B cell (primary cell): ENCODE results near the gene AMBRA1. TPM values are rescaled to one million over a fixed set of nuclear protein-coding genes. Genes with fewer than 3 reads are reported as not detected.

Experiments
- ATAC-seq: fragments of 200-7000 bp; cut with Tn5 transposase; one replicate; pipeline ENCODE4 v1.10.0; 2021; ENCODE audit warnings: low read depth, mild to moderate bottlenecking, moderate number of reproducible peaks, moderate library complexity
- CTCF ChIA-PET: fragments of 350-600 bp; sonication (Branson Sonifier 250); formaldehyde crosslinking; loops from one replicate; lab custom pipeline; 2021; ENCODE audit warnings: antibody characterized with exemption, inconsistent platforms; lab: Charles Lee
- POLR2A ChIA-PET: fragments of 350-600 bp; sonication (Branson Sonifier 250); formaldehyde crosslinking; loops from one replicate; lab custom pipeline; 2021; ENCODE audit warnings: antibody characterized with exemption; lab: Charles Lee
- DNase-seq: peaks from one replicate; pipeline ENCODE4 v3.0.0; 2013
- H2AFZ ChIP-seq: 2 replicates; pipeline ENCODE4 v1.6.1; 2012; ENCODE audit warnings: mild to moderate bottlenecking, low read depth, low read length; ENCODE audit not compliant: insufficient read depth, poor library complexity, severe bottlenecking
- H3K27ac ChIP-seq, 2 donors: 1 replicate in 1 of 2; 2 replicates in 1 of 2; pipeline ENCODE4 v1.5.1; 2012 to 2013; ENCODE audit warnings: low read length in 2 of 2, mild to moderate bottlenecking in 2 of 2, moderate library complexity in 1 of 2
- H3K27me3 ChIP-seq, 4 experiments: fragments of 200-600 bp in 1 of 4; sonication (generic) in 1 of 4; replicated peaks in 1 of 4; 1 replicate in 2 of 4; 2 replicates in 2 of 4; pipeline versions ENCODE4 v1.6.1 to v1.7.0; 2013 to 2016; ENCODE audit warnings: low read length in 3 of 4, mild to moderate bottlenecking in 2 of 4, mixed read lengths in 1 of 4, moderate library complexity in 1 of 4; ENCODE audit not compliant: insufficient read depth in 4 of 4, control insufficient read depth in 3 of 4; ENCODE audit errors: control extremely low read depth in 1 of 4
- H3K36me3 ChIP-seq, 2 experiments: replicated peaks in 1 of 2; 1 replicate in 1 of 2; 2 replicates in 1 of 2; pipeline versions ENCODE4 v1.6.1 to v1.7.1; 2013; ENCODE audit warnings: low read length in 1 of 2; ENCODE audit not compliant: insufficient read depth in 2 of 2, control insufficient read depth in 1 of 2; ENCODE audit errors: control extremely low read depth in 1 of 2, extremely low read depth in 1 of 2
- H3K4me1 ChIP-seq, 2 donors: fragments of 200-600 bp in 1 of 2; sonication (generic) in 1 of 2; 1 replicate in 1 of 2; 2 replicates in 1 of 2; pipeline versions ENCODE4 v1.5.1 to v1.6.1; 2013 to 2017; ENCODE audit warnings: low read length in 2 of 2; ENCODE audit not compliant: control insufficient read depth in 2 of 2, insufficient read depth in 2 of 2
- H3K4me2 ChIP-seq: replicated peaks from 2 replicates; pipeline ENCODE3; 2012; ENCODE audit warnings: mild to moderate bottlenecking, low read depth, low read length; ENCODE audit not compliant: poor library complexity, severe bottlenecking
- H3K4me3 ChIP-seq, 5 experiments: fragments of 200-600 bp in 1 of 5; sonication (generic) in 1 of 5; 1 replicate in 3 of 5; 2 replicates in 2 of 5; pipeline versions ENCODE4 v1.5.1 to v1.7.0; 2011 to 2016; ENCODE audit warnings: low read length in 4 of 5, mild to moderate bottlenecking in 4 of 5, low read depth in 2 of 5, control low read depth in 1 of 5, moderate library complexity in 1 of 5; ENCODE audit not compliant: insufficient read depth in 1 of 5; ENCODE audit errors: control extremely low read depth in 1 of 5, extremely low read depth in 1 of 5
- H3K79me2 ChIP-seq: fragments of 200-600 bp; sonication (generic); one replicate; pipeline ENCODE4 v1.6.0; 2016; ENCODE audit warnings: low read length; ENCODE audit not compliant: control insufficient read depth, insufficient read depth
- H3K9ac ChIP-seq: fragments of 200-600 bp; sonication (generic); 2 replicates; pipeline ENCODE4 v1.6.1; 2017; ENCODE audit warnings: mild to moderate bottlenecking, low read length, moderate library complexity
- H3K9me3 ChIP-seq, 3 donors: one replicate each; pipeline versions ENCODE4 v1.6.1 to v1.7.1; 2013; ENCODE audit warnings: low read length in 2 of 3; ENCODE audit not compliant: control insufficient read depth in 2 of 3, insufficient read depth in 1 of 3; ENCODE audit errors: control extremely low read depth in 1 of 3
- H4K20me1 ChIP-seq: 2 replicates; pipeline ENCODE4 v1.6.0; 2012; ENCODE audit warnings: mild to moderate bottlenecking, low read length; ENCODE audit not compliant: insufficient read depth, control insufficient read depth, poor library complexity, severe bottlenecking
- H3K27ac Mint-ChIP-seq: one replicate; pipeline ENCODE4 v1.8.0; 2021; ENCODE audit warnings: mixed read lengths
- H3K27me3 Mint-ChIP-seq: one replicate; pipeline ENCODE4 v1.8.0; 2021; ENCODE audit warnings: mixed read lengths
- H3K4me1 Mint-ChIP-seq: one replicate; pipeline ENCODE4 v1.8.0; 2021; ENCODE audit warnings: mixed read lengths
- H3K4me3 Mint-ChIP-seq: one replicate; pipeline ENCODE4 v1.8.0; 2021; ENCODE audit warnings: mixed read lengths
- H3K9me3 Mint-ChIP-seq: one replicate; pipeline ENCODE4 v1.8.0; 2022; ENCODE audit warnings: mixed read lengths; ENCODE audit not compliant: insufficient read depth
- CTCF ChIP-seq: fragments of 200-600 bp; IDR thresholded peaks from one replicate; pipeline ENCODE4 v1.8.0; 2022; ENCODE audit warnings: antibody characterized with exemption, mild to moderate bottlenecking
- EZH2 ChIP-seq: IDR thresholded peaks from 2 replicates; pipeline ENCODE4 v1.6.1; 2012; ENCODE audit warnings: borderline replicate concordance, low read depth, mild to moderate bottlenecking, moderate library complexity, low read length; ENCODE audit not compliant: insufficient read depth, poor library complexity, severe bottlenecking
- WGBS: methylation state at CpG from one replicate; pipeline ENCODE4 v1.1.5; 2013; ENCODE audit warnings: missing lambda C conversion rate; ENCODE audit not compliant: insufficient coverage; 5-methylcytosine and 5-hydroxymethylcytosine counted together
- intact Hi-C: fragments of 100-400 bp; cut with micrococcal nuclease; formaldehyde crosslinking; loops from one replicate; pipeline ENCODE4 v1.10.0; 2022
- polyA plus RNA-seq: library from polyadenylated mRNA; depleted of rRNA; stranded (reverse); fragments of >200 nt; gene quantifications from 2 replicates; pipeline ENCODE4 v1.2.3, GENCODE V29; 2012
- total RNA-seq, 2 donors: library from RNA; stranded (reverse); fragments of 120-200 nt in 1 of 2; gene quantifications; 1 replicate in 1 of 2; 2 replicates in 1 of 2; pipeline versions ENCODE4 v1.2.3 to v1.2.4, GENCODE V29; 2013 to 2022

Gene AMBRA1
- total and polyA plus RNA-seq, 2 donors (not counting 1 experiment from before 2014, with no cell fraction given): 13.8 to 36.1 TPM

- POLR2A ChIA-PET: no interaction called here
- peaks cover 32% of the 10 kb centered on the region for H4K20me1 ChIP-seq
- H3K27me3 ChIP-seq: no peaks in the 10 kb centered on the region
- no peak overlapping the region for H3K4me3 ChIP-seq
- H3K9me3 ChIP-seq: no peaks in the 10 kb centered on the region
- intact Hi-C loops: no loop called here
- H3K36me3 ChIP-seq: no peaks in the 10 kb centered on the region
- WGBS: no CpG with 5 or more reads among the region's 5 CpGs
- no peak overlapping the region for H3K27ac Mint-ChIP-seq
- no peak overlapping the region for H3K4me2 ChIP-seq
- H3K79me2 ChIP-seq: peaks cover 71% of the 10 kb centered on the region
- TF ChIP-seq EZH2: no peak
- no peak for TF ChIP-seq CTCF
- DNase-seq (no peak), ATAC-seq (no peak)
- H3K4me1 ChIP-seq: no peaks in the 10 kb centered on the region
- no peak overlapping the region for H3K9ac ChIP-seq
- CTCF ChIA-PET: no interaction called here
- no peak overlapping the region for H3K27ac ChIP-seq
- H3K27me3 Mint-ChIP-seq: no peaks in the 10 kb centered on the region
- H2AFZ ChIP-seq: no peak overlapping the region
- H3K4me3 Mint-ChIP-seq: no peak overlapping the region
- no peaks in the 10 kb centered on the region for H3K9me3 Mint-ChIP-seq
- peaks cover 21% of the 10 kb centered on the region for H3K4me1 Mint-ChIP-seq
Measured at GRCh38 chr11:46582588-46582987, 11.2 kb downstream of the AMBRA1 start.

GRCh38 chr11:46577058-46577457 is 16.8 kb downstream of the AMBRA1 start:
- CTCF ChIA-PET: no interaction called here
- Histone ChIP-seq H3K79me2 (peaks cover 84% of the 10 kb centered on the region), H3K4me3 (no peak overlapping the region), H3K4me1 (peaks cover 0 to 8% of the 10 kb centered on the region in 2 donors), H3K9me3 (no peaks in the 10 kb centered on the region), H3K27me3 (no peaks in the 10 kb centered on the region), H3K4me2 (no peak overlapping the region), H2AFZ (no peak overlapping the region), H3K27ac (no peak overlapping the region), H4K20me1 (peaks cover 62% of the 10 kb centered on the region), H3K36me3 (no peaks in the 10 kb centered on the region), H3K9ac (no peak overlapping the region)
- no peak for ATAC-seq
- TF ChIP-seq CTCF (no peak), EZH2 (no peak)
- Mint-ChIP-seq H3K27me3 (no peaks in the 10 kb centered on the region), H3K27ac (no peak overlapping the region), H3K4me1 (peaks cover 35% of the 10 kb centered on the region), H3K4me3 (no peak overlapping the region), H3K9me3 (peaks cover 3% of the 10 kb centered on the region)
- intact Hi-C loops: no loop called here
- POLR2A ChIA-PET: no interaction called here
- no CpG with 5 or more reads among the region's 1 CpG for WGBS
- DNase-seq: no peak
